Adrenal gland (tissue), 12 donors: ENCODE measurements around the gene DLGAP4. TPM values are rescaled to one million over a fixed set of nuclear protein-coding genes. Genes with fewer than 3 reads are reported as not detected.

Experiments used
- DNase-seq, 7 donors: peaks; one replicate each; pipeline ENCODE4 v3.0.0-alpha.2; 2019 to 2020
- H3K27ac ChIP-seq, 5 donors: fragments of 200-600 bp; sonication (generic) in 4 of 5; 1 replicate in 3 of 5; 2 replicates in 2 of 5; pipeline versions ENCODE4 v1.5.1 to v1.8.0; 2016 to 2020; ENCODE audit warnings: mild to moderate bottlenecking in 1 of 5
- H3K27me3 ChIP-seq: fragments of 200-600 bp; 2 replicates; pipeline ENCODE4 v1.8.0; 2021
- H3K36me3 ChIP-seq, 2 donors: fragments of 200-600 bp; replicated peaks in 1 of 2; 1 replicate in 1 of 2; 2 replicates in 1 of 2; pipeline versions ENCODE4 v1.5.1 to v1.8.0; 2018 to 2022
- H3K4me1 ChIP-seq, 2 donors: fragments of 200-600 bp; replicated peaks in 1 of 2; 1 replicate in 1 of 2; 2 replicates in 1 of 2; pipeline versions ENCODE4 v1.5.1 to v1.8.0; 2018 to 2021
- H3K4me3 ChIP-seq, 4 donors: fragments of 200-600 bp; sonication (generic) in 3 of 4; one replicate each; pipeline ENCODE4 v1.5.1; 2016 to 2018
- H3K9me3 ChIP-seq, 3 donors: fragments of 200-600 bp; sonication (generic) in 1 of 3; replicated peaks in 1 of 3; 1 replicate in 2 of 3; 2 replicates in 1 of 3; pipeline versions ENCODE4 v1.5.1 to v1.8.0; 2016 to 2021
- CTCF ChIP-seq, 6 experiments: fragments of 450-650 bp in 4 of 6; fragments of 200-600 bp in 2 of 6; sonication (generic) in 1 of 6; IDR thresholded peaks; 1 replicate in 5 of 6; 2 replicates in 1 of 6; pipeline versions ENCODE4 v1.5.1 to v1.8.0; 2016 to 2021; ENCODE audit warnings: antibody characterized with exemption in 6 of 6, mild to moderate bottlenecking in 2 of 6, moderate library complexity in 1 of 6
- POLR2A ChIP-seq, 2 donors: fragments of 450-650 bp; IDR thresholded peaks; one replicate each; pipeline ENCODE4 v1.6.1; 2017; ENCODE audit warnings: antibody characterized with exemption in 2 of 2, mild to moderate bottlenecking in 2 of 2, moderate library complexity in 1 of 2
- WGBS, 4 donors: extraction: QIAGEN DNeasy Blood & Tissue Kit in 2 of 4; methylation state at CpG; one replicate each; pipeline versions ENCODE4 v1.1.5 to v1.1.7; 2013 to 2017; 5-methylcytosine and 5-hydroxymethylcytosine counted together
- intact Hi-C, 2 donors: fragments of 100-400 bp; cut with DNase I; formaldehyde crosslinking; loops; one replicate each; pipeline versions ENCODE4 v1.14.1 to v1.15.0; 2022 to 2023
- polyA plus RNA-seq, 3 donors: library from polyadenylated mRNA; stranded (reverse); fragments of 200-250 nt in 2 of 3; fragments of 350-450 nt in 1 of 3; fragmentation: Illumina TruSeq in 1 of 3; extraction: RNeasy Lipid Tissue Mini Kit (QIAGEN cat#74804) in 1 of 3; gene quantifications; one replicate each; pipeline ENCODE4 v1.2.3, GENCODE V29; 2013 to 2014
- small RNA-seq, 2 donors: library from RNA; depleted of rRNA; stranded (forward); fragments of <200 nt; gene quantifications; one replicate each; pipeline ENCODE3, GENCODE V24; 2016
- total RNA-seq, 9 donors: library from RNA; depleted of rRNA in 4 of 9; stranded (reverse); fragments of >200 nt in 4 of 9; fragments of 120-200 nt in 1 of 9; fragmentation: NEBNext Ultra II Directional in 1 of 9; extraction: Animal tissue kit (Norgen Biotek cat#: 25700) in 1 of 9; gene quantifications; one replicate each; pipeline versions ENCODE4 v1.1.0 to v1.2.4, GENCODE V29; 2013 to 2023
- donor health status: healthy with polysubstance abuse.
- donor health status: Bipolar disorder and iron deficiency.
- donor health status: DM: yes; HTN: yes; CAD: no.
- donor health status: DM: no; HTN: no; CAD: no.
- donor health status: DM: no; HTN: no; CAD: no.
- donor health status: DM: yes; HTN: yes; CAD: no.

DLGAP4 gene
- total and polyA plus RNA-seq, 12 donors, result 13.5 to 95.2 (median 64.0) TPM

GRCh38 chr20:36573798-36574365 is 267.7 kb downstream of the DLGAP4 start:
- Histone ChIP-seq H3K4me1 (peaks cover 13 to 31% of the 10 kb centered on the region in 2 donors), H3K9me3 (no peaks in the 10 kb centered on the region), H3K36me3 (no peaks in the 10 kb centered on the region), H3K27ac (peak overlapping the region; percentile 17 to 93 (median 87)), H3K4me3 (peak overlapping the region; percentile 45 to 79 (median 67)), H3K27me3 (no peaks in the 10 kb centered on the region)
- 0 to 1% (median 0%) methylated on average over 6 to 50 of the region's 53 CpGs; no CpG with 5 or more reads in 1 of the 4 donors for WGBS, 4 donors
- peak in 3 of 7 donors; percentile 22 to 43 (median 36) for DNase-seq
- no peak for TF ChIP-seq CTCF (IDR thresholded peaks at IDR 0.05)
- intact Hi-C loops, result no loop called here

DNA sequence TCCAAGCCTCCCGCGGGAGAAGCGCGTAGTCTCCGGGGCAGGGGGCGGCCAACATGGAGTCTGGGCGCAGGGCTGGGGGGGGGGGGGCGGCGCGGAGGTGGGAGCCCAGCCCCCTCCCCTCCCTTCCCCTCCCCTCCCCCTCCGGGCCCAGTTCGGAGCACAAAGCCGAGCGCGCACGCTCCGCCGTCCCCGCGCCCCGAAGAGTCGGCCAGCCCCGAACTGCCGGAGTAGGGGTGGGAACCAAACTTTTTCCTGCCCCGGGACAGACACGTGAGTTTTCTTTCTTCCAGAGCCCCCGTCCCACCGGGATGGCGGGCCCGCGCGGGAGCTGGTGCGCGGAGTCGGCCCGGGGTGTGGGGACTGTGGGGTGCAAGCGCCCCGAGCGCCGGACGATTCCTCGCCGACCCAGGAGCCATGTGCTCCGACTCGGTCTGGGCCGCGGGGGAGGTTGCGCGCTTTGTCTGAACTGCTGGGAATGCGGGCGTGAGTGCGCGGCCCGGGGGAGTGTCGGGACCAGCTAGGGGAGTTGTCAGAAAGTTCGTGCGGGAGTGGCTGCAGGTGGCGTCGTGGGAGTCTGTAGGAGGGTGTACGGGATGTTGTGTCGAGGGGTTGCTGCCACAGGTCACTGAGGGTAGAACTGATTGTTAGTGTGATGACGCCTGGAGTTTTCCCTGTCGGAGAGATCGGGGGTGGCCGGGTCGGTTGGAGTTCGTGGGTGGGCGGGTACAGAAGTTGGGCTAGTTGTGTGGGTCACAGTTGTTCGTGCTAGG is 268.4 kb downstream of the DLGAP4 start:
- peak in 6 of 7 donors; percentile 46 to 67 (median 59) for DNase-seq
- Histone ChIP-seq H3K4me3 (peak overlapping the region; percentile 24 to 79 (median 67)), H3K36me3 (no peaks in the 10 kb centered on the region), H3K9me3 (no peaks in the 10 kb centered on the region), H3K27me3 (no peaks in the 10 kb centered on the region), H3K4me1 (peaks cover 13 to 31% of the 10 kb centered on the region in 2 donors), H3K27ac (peak overlapping the region in 4 of 5 donors; percentile 9 to 93 (median 83))
- intact Hi-C loops, result no loop called here
- 1 to 4% (median 1%) methylated on average over 10 to 65 of the region's 69 CpGs for WGBS, 4 donors
- TF ChIP-seq POLR2A (IDR thresholded peaks at IDR 0.05) (peak in 1 of 2 donors; percentile 31), CTCF (IDR thresholded peaks at IDR 0.05) (no peak)

DNA sequence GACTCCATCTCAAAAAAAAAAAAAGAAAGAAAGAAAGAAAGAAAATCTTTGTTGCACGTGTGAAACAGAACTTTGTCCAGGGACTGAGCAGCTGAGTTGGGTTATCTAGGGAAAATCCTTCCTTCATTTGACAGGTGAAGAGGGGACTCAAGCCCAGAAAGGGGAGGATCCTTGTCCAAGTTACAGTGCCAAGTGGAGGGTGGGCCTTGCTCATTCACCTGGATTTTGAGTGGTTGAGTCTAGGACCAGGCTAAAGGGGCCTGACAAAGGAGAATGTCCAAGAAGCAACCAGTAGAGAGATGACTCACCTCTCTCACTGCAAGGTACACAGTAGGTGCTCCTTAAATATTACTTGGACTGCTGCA is 269.9 kb downstream of the DLGAP4 start:
- H3K36me3 ChIP-seq, result peaks cover 0 to 9% of the 10 kb centered on the region in 2 donors
- no peak overlapping the region for H3K4me3 ChIP-seq
- no peaks in the 10 kb centered on the region for H3K27me3 ChIP-seq
- peaks cover 13 to 31% of the 10 kb centered on the region in 2 donors for H3K4me1 ChIP-seq
- peak overlapping the region in 2 of 5 donors; percentile 1 to 92 for H3K27ac ChIP-seq
- intact Hi-C loops, result no loop called here
- H3K9me3 ChIP-seq, result no peaks in the 10 kb centered on the region
- WGBS, 4 donors, result 53 to 84% (median 60%) methylated on average over 1 of the region's 1 CpG
- TF ChIP-seq CTCF (IDR thresholded peaks at IDR 0.05), result no peak
- TF ChIP-seq POLR2A (IDR thresholded peaks at IDR 0.05), result no peak
- no peak for DNase-seq

Small RNAs within 50 kb of the gene (small RNA-seq; reads per million reads assigned to genes)
- gene RF00017, result 0 reads per million in 2 donors

Other genes with a start within 250 kb of the DLGAP4 start
- 100 to 1,000 TPM; 105 to 813 (median 165) TPM for gene EPB41L1, start 151.6 kb upstream of the DLGAP4 start, total RNA-seq
- 1,000 to 10,000 TPM in 1 of 3 donors, 10 to 100 TPM in 2; 29.8 to 1,154 (median 46.8) TPM for gene EPB41L1, start 151.6 kb upstream of the DLGAP4 start, polyA plus RNA-seq
- 10 to 100 TPM; 26.2 to 50.4 (median 34.2) TPM for gene AAR2, start 69.9 kb upstream of the DLGAP4 start, total RNA-seq
- 10 to 100 TPM; 11.7 to 37.9 (median 17.5) TPM for gene AAR2, start 69.9 kb upstream of the DLGAP4 start, polyA plus RNA-seq
- 1,000 to 10,000 TPM in 3 of 9 donors, 100 to 1,000 TPM in 6; 241 to 1,128 (median 448) TPM for gene MYL9, start 235.2 kb downstream of the DLGAP4 start, total RNA-seq
- 1,000 to 10,000 TPM in 2 of 3 donors, 100 to 1,000 TPM in 1; 891 to 1,967 (median 1,739) TPM for gene MYL9, start 235.2 kb downstream of the DLGAP4 start, polyA plus RNA-seq